ENCODE measurements around the gene ANKRD11.

DNA sequence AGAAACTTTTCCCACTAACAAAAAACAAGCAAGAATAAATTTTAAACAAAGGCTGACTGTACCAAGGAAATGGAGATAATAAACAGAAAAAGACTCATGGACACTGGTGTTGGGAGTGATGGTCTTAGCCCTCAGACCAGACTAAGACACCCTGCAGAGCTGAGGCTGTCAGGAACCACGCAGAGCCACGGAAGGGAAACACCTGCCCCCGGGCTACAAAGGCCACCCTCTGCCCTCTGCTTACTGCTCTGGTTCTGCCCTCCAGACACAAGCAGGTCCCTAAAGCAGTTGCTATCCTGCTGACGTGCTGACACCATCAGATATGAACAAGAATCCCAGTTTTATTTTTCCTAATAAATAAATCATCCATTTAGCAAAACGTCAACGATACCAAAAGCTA, 80.0 kb downstream of the ANKRD11 start:
- TF ChIP-seq EZH2 (IDR thresholded peaks at IDR 0.05; ENCODE audit: low read length, missing control alignments) (no peak), CTCF (conservative IDR thresholded peaks at IDR 0.05 in 1 of 2, IDR thresholded peaks at IDR 0.05 in 1 of 2; ENCODE audit: low read depth in 1 of 2, low read length in 2 of 2) (no peak)
